Thoracic aorta (tissue), 2 donors: Measurements from ENCODE around the gene PPP2R5A. TPM values are rescaled to one million over a fixed set of nuclear protein-coding genes. Genes with fewer than 3 reads are reported as not detected.
"Not testable (repeated sequence)": the region's sequence is repeated elsewhere in the genome, so short reads cannot be mapped to it uniquely, and the experiment has no call there.

Source experiments
- ATAC-seq: fragments of 150-250 bp; one replicate; pipeline ENCODE4 v1.8.0; 2017; ENCODE audit warnings: low read depth; ENCODE audit not compliant: insufficient number of reproducible peaks, low FRiP score
- DNase-seq: peaks from one replicate; pipeline ENCODE4 v3.0.0-alpha.2; 2020; ENCODE audit warnings: low spot score
- H3K27ac ChIP-seq, 2 donors: fragments of 200-600 bp; sonication (generic); 1 replicate in 1 of 2; 2 replicates in 1 of 2; pipeline ENCODE4 v1.5.1; 2016; ENCODE audit warnings: mild to moderate bottlenecking in 2 of 2, moderate library complexity in 2 of 2
- H3K27me3 ChIP-seq: fragments of 200-600 bp; sonication (generic); replicated peaks from 2 replicates; pipeline ENCODE4 v1.6.0; 2016; ENCODE audit warnings: mild to moderate bottlenecking; ENCODE audit not compliant: insufficient read depth
- H3K36me3 ChIP-seq: fragments of 200-600 bp; sonication (generic); one replicate; pipeline ENCODE4 v1.5.1; 2016
- H3K4me1 ChIP-seq, 2 donors: fragments of 200-600 bp; sonication (generic); 1 replicate in 1 of 2; 2 replicates in 1 of 2; pipeline versions ENCODE4 v1.5.1 to v1.6.0; 2016; ENCODE audit warnings: low read depth in 2 of 2, mild to moderate bottlenecking in 1 of 2; ENCODE audit not compliant: control insufficient read depth in 1 of 2
- H3K4me3 ChIP-seq: fragments of 200-600 bp; sonication (generic); 2 replicates; pipeline ENCODE4 v1.5.1; 2016; ENCODE audit warnings: mild to moderate bottlenecking
- H3K9me3 ChIP-seq: fragments of 200-600 bp; sonication (generic); 2 replicates; pipeline ENCODE4 v1.5.1; 2016
- total RNA-seq, 2 donors: library from RNA; depleted of rRNA; stranded (reverse); fragments of >200 nt; gene quantifications; one replicate each; pipeline versions ENCODE4 v1.1.0 to v1.2.3, GENCODE V29; 2016
- TF ChIP-seq, protein P1 (sequence below): fragments of 200-600 bp; sonication (generic); IDR thresholded peaks from one replicate; pipeline ENCODE4 v1.5.1; 2019; ENCODE audit warnings: antibody characterized with exemption

Gene PPP2R5A
- total RNA-seq, 2 donors from 2014 or later: 46.1 to 50.6 TPM

DNA sequence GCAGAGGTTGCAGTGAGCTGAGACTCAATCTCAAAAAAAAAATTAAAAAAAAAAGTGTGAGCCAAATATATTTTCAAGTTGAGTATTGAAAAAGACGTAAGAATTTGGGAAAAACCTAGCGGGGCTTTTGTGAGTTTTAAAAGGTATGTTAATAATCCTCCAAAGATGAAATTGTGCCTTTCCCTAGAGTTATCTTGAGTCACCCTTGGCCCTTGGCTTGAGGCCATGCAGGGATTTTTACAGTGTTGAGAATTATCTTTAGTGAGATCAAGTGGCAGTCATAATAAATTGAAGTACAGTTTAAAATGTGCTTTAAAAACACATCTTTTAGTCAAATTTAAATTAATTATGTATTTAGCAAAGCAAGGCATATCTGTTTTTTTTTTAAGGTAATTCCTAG lies 32.7 kb downstream of the PPP2R5A start:
- peaks cover 18 to 39% of the 10 kb centered on the region in 2 donors for H3K4me1 ChIP-seq
- TF ChIP-seq, protein P1, sequence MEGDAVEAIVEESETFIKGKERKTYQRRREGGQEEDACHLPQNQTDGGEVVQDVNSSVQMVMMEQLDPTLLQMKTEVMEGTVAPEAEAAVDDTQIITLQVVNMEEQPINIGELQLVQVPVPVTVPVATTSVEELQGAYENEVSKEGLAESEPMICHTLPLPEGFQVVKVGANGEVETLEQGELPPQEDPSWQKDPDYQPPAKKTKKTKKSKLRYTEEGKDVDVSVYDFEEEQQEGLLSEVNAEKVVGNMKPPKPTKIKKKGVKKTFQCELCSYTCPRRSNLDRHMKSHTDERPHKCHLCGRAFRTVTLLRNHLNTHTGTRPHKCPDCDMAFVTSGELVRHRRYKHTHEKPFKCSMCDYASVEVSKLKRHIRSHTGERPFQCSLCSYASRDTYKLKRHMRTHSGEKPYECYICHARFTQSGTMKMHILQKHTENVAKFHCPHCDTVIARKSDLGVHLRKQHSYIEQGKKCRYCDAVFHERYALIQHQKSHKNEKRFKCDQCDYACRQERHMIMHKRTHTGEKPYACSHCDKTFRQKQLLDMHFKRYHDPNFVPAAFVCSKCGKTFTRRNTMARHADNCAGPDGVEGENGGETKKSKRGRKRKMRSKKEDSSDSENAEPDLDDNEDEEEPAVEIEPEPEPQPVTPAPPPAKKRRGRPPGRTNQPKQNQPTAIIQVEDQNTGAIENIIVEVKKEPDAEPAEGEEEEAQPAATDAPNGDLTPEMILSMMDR: no peak
- no peaks in the 10 kb centered on the region for H3K9me3 ChIP-seq
- no peak overlapping the region for H3K27ac ChIP-seq
- no peak overlapping the region for H3K4me3 ChIP-seq
- H3K36me3 ChIP-seq: no peaks in the 10 kb centered on the region
- H3K27me3 ChIP-seq: no peaks in the 10 kb centered on the region
- DNase-seq (no peak), ATAC-seq (no peak)

DNA sequence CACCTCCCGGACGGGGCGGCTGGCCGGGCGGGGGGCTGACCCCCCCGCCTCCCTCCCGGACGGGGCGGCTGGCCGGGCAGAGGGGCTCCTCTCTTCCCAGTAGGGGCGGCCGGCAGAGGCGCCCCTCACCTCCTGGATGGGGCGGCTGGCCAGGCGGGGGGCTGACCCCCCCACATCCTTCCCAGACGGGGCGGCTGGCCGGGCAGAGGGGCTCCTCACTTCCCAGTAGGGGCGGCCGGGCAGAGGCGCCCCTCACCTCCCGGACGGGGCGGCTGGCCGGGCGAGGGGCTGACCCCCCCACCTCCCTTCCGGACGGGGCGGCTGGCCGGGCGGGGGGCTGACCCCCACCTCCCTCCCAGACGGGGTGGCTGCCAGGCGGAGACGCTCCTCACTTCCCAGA lies 35.8 kb downstream of the PPP2R5A start:
- not testable (repeated sequence) for H3K4me3 ChIP-seq, DNase-seq, H3K36me3 ChIP-seq, H3K27ac ChIP-seq, ATAC-seq, H3K27me3 ChIP-seq, H3K9me3 ChIP-seq
- peaks cover 12 to 23% of the 10 kb centered on the region in 2 donors for H3K4me1 ChIP-seq

DNA sequence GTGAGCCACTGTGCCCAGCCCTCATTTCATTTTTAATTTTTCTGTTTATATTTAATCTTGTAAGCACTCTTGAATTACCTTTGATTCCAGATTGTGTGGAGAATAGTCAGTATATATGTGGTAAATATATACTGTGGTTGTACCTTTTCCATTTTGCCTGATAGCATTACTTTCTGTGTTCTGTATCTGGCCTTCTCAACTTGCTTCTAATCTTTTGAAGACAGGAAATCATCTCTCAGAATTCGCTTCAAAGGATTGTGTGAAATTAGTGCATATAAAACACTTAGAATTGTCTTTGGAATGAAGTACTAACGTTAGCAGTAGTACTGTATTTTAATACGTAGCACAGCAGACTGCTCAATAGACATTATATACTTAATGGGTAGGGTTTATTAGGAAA lies 37.9 kb downstream of the PPP2R5A start:
- peaks cover 5 to 7% of the 10 kb centered on the region in 2 donors for H3K4me1 ChIP-seq

DNA sequence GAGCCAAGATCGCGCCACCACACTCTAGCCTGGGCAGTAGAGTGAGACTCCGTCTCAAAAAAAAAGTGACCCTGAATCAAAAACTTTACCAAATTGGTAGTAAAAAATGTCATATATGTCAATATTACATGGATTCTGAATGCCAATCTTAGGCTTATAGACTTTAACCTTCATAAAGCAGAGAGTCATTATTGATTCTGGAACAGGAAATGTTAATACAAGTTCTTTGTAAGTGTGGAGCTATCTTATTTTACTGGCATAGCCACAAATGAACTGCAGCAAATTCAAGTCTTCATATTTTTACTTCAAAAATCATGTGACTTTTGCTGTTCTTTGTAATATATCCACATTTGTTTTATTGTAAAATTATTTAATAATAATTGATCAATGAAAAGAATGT lies 41.3 kb downstream of the PPP2R5A start:
- Histone ChIP-seq H3K27ac (no peak overlapping the region), H3K27me3 (no peaks in the 10 kb centered on the region), H3K4me3 (no peak overlapping the region), H3K36me3 (peaks cover 2% of the 10 kb centered on the region), H3K4me1 (no peaks in the 10 kb centered on the region), H3K9me3 (no peaks in the 10 kb centered on the region)
- DNase-seq: no peak
- TF ChIP-seq, protein P1: no peak
- no peak for ATAC-seq

More for the DNA sequence above, 37.9 kb downstream of the PPP2R5A start:
- H3K36me3 ChIP-seq: no peaks in the 10 kb centered on the region
- DNase-seq: no peak
- no peaks in the 10 kb centered on the region for H3K27me3 ChIP-seq
- no peaks in the 10 kb centered on the region for H3K9me3 ChIP-seq
- H3K27ac ChIP-seq: no peak overlapping the region
- no peak overlapping the region for H3K4me3 ChIP-seq
- ATAC-seq: no peak
- TF ChIP-seq, protein P1: no peak

DNA sequence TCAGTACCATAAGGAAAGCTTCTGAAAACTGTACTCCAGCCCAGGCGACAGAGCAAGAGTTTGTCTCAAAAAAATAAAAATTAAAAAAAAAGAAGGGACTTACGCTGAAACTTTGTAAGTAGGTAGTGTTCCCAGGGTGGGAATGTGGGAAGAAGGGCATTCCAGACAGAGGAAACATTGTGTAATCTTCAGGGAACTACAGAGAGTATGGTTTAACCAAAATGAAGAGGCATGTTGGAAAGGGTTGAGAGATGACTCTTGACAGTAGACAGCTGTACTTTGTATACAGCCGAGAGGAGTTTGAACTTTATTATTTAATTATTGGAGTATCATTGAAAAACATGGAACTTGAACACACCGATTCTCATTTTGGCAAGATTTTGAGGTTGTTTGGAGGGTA lies 43.0 kb downstream of the PPP2R5A start:
- ATAC-seq (no peak), DNase-seq (no peak)
- no peaks in the 10 kb centered on the region for H3K4me1 ChIP-seq
- no peak overlapping the region for H3K27ac ChIP-seq
- no peak overlapping the region for H3K4me3 ChIP-seq
- TF ChIP-seq, protein P1: no peak
- peaks cover 2% of the 10 kb centered on the region for H3K36me3 ChIP-seq
- no peaks in the 10 kb centered on the region for H3K27me3 ChIP-seq
- H3K9me3 ChIP-seq: no peaks in the 10 kb centered on the region

DNA sequence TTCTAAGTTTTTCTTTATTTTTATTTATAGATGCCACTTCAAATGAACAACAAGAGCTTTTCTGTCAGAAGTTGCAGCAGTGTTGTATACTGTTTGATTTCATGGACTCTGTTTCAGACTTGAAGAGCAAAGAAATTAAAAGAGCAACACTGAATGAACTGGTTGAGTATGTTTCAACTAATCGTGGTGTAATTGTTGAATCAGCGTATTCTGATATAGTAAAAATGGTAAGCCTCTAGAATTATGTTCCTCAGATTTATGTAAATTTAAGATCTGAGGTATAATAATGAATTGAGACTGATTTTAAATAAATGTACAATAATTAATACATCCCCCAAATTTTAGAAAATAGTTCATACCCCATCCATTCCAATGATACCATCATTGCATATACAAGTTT lies 43.9 kb downstream of the PPP2R5A start:
- Histone ChIP-seq H3K27me3 (no peaks in the 10 kb centered on the region), H3K4me3 (no peak overlapping the region), H3K4me1 (no peaks in the 10 kb centered on the region), H3K36me3 (peaks cover 3% of the 10 kb centered on the region), H3K9me3 (no peaks in the 10 kb centered on the region), H3K27ac (no peak overlapping the region)
- ATAC-seq: no peak
- TF ChIP-seq, protein P1: no peak
- DNase-seq: no peak
